Dermis blood vessel endothelial cell (primary cell): ENCODE data around the gene RMDN2. TPM values are rescaled to one million over a fixed set of nuclear protein-coding genes. Genes with fewer than 3 reads are reported as not detected.
"Not testable (repeated sequence)": the region's sequence is repeated elsewhere in the genome, so short reads cannot be mapped to it uniquely, and the experiment has no call there.

ENCODE experiments used
- DNase-seq: peaks from one replicate; pipeline ENCODE4 v3.0.0; 2010
- total RNA-seq: library from RNA; depleted of rRNA; stranded (reverse); fragments of >200 nt; gene quantifications from 2 replicates; pipeline ENCODE4 v1.2.3, GENCODE V29; 2014

The RMDN2 gene
- total RNA-seq, 1 donor from 2014 or later = 4.3 TPM

- DNase-seq = no peak
Measured at GRCh38 chr2:37898448-37898847, 26.6 kb upstream of the RMDN2 start.

- no peak for DNase-seq
Measured at GRCh38 chr2:37902991-37903390, 22.1 kb upstream of the RMDN2 start.

GRCh38 chr2:37904425-37904824, 20.7 kb upstream of the RMDN2 start:
- no peak for DNase-seq

GRCh38 chr2:37904993-37905392, 20.1 kb upstream of the RMDN2 start:
- DNase-seq = no peak

- DNase-seq = no peak
Measured at GRCh38 chr2:37906131-37906530, 19.0 kb upstream of the RMDN2 start.

GRCh38 chr2:37907501-37908225, 17.4 kb upstream of the RMDN2 start:
- no peak for DNase-seq

GRCh38 chr2:37911296-37911873, 13.7 kb upstream of the RMDN2 start:
- no peak for DNase-seq

GRCh38 chr2:37912056-37912455, 13.0 kb upstream of the RMDN2 start:
- DNase-seq = no peak

GRCh38 chr2:37912616-37913015, 12.5 kb upstream of the RMDN2 start:
- no peak for DNase-seq

GRCh38 chr2:37914340-37914739, 10.7 kb upstream of the RMDN2 start:
- no peak for DNase-seq

GRCh38 chr2:37915773-37916172, 9.3 kb upstream of the RMDN2 start:
- no peak for DNase-seq

GRCh38 chr2:37916512-37917082, 8.5 kb upstream of the RMDN2 start:
- DNase-seq = peak; percentile 55

- DNase-seq = no peak
Measured at GRCh38 chr2:37917281-37918228, 7.5 kb upstream of the RMDN2 start.

- no peak for DNase-seq
Measured at GRCh38 chr2:37918742-37919186, 6.3 kb upstream of the RMDN2 start.

GRCh38 chr2:37919631-37920032, 5.5 kb upstream of the RMDN2 start:
- no peak for DNase-seq

GRCh38 chr2:37920570-37920969, 4.5 kb upstream of the RMDN2 start:
- no peak for DNase-seq

- no peak for DNase-seq
Measured at GRCh38 chr2:37921781-37922180, 3.3 kb upstream of the RMDN2 start.

- DNase-seq = no peak
Measured at GRCh38 chr2:37923308-37924055, 1.6 kb upstream of the RMDN2 start.

- no peak for DNase-seq
Measured at GRCh38 chr2:37926635-37927034, 1.5 kb downstream of the RMDN2 start.

- DNase-seq = no peak
Measured at GRCh38 chr2:37928377-37928776, 3.3 kb downstream of the RMDN2 start.

- not testable (repeated sequence) for DNase-seq
Measured at GRCh38 chr2:37930392-37930791, 5.3 kb downstream of the RMDN2 start.

- DNase-seq = not testable (repeated sequence)
Measured at GRCh38 chr2:37932873-37933272, 7.8 kb downstream of the RMDN2 start.
